WTC11 (cell line): ENCODE results near the gene C1orf146. TPM values are rescaled to one million over a fixed set of nuclear protein-coding genes. Genes with fewer than 3 reads are reported as not detected.

Experiments used
- ATAC-seq: fragments of 200-7000 bp; cut with Tn5 transposase; 2 replicates; pipeline ENCODE4 v1.10.0; 2021; ENCODE audit warnings: mild to moderate bottlenecking, moderate library complexity
- CTCF ChIA-PET: fragments of 300-600 bp; sonication (Branson Sonifier 250); formaldehyde crosslinking; loops from one replicate; lab custom pipeline; 2021; ENCODE audit warnings: antibody characterized with exemption; lab: Charles Lee
- POLR2A ChIA-PET: fragments of 350-600 bp; sonication (Branson Sonifier 250); formaldehyde crosslinking; loops from one replicate; lab custom pipeline; 2021; ENCODE audit warnings: antibody characterized with exemption; lab: Charles Lee
- DNase-seq: peaks from one replicate; pipeline ENCODE4 v3.0.0; 2021; ENCODE audit warnings: low spot score
- H3K27ac Mint-ChIP-seq: 2 replicates; pipeline ENCODE4 v1.8.0; 2021; ENCODE audit warnings: mixed read lengths
- H3K27me3 Mint-ChIP-seq: 2 replicates; pipeline ENCODE4 v1.8.0; 2021; ENCODE audit warnings: low read depth, mild to moderate bottlenecking, moderate library complexity, mixed read lengths
- H3K36me3 Mint-ChIP-seq: 2 replicates; pipeline ENCODE4 v1.8.0; 2021; ENCODE audit warnings: mixed read lengths
- H3K4me1 Mint-ChIP-seq: 2 replicates; pipeline ENCODE4 v1.8.0; 2022; ENCODE audit warnings: mixed read lengths
- H3K4me3 Mint-ChIP-seq: 2 replicates; pipeline ENCODE4 v1.8.0; 2021; ENCODE audit warnings: mild to moderate bottlenecking, moderate library complexity, mixed read lengths
- H3K9me3 Mint-ChIP-seq: 2 replicates; pipeline ENCODE4 v1.8.0; 2021; ENCODE audit warnings: mixed read lengths
- ARID4B ChIP-seq: sonication (generic); formaldehyde crosslinking; IDR thresholded peaks from 2 replicates; pipeline ENCODE4 v1.8.0; 2023; ENCODE audit warnings: missing genetic modification reagents, mild to moderate bottlenecking, borderline replicate concordance
- ATF2 ChIP-seq: sonication (generic); formaldehyde crosslinking; IDR thresholded peaks from 2 replicates; pipeline ENCODE4 v1.8.1; 2022; ENCODE audit warnings: low read depth, missing genetic modification reagents, borderline replicate concordance
- CREB1 ChIP-seq: sonication (generic); formaldehyde crosslinking; IDR thresholded peaks from 2 replicates; pipeline ENCODE4 v1.8.0; 2023; ENCODE audit warnings: mild to moderate bottlenecking, missing genetic modification reagents
- E2F4 ChIP-seq: sonication (generic); formaldehyde crosslinking; IDR thresholded peaks from 2 replicates; pipeline ENCODE4 v1.8.1; 2022; ENCODE audit warnings: low read depth, mild to moderate bottlenecking, moderate library complexity, missing genetic modification reagents, borderline replicate concordance
- EMX1 ChIP-seq: fragments of 250-450 bp; sonication (Bioruptor Pico); IDR thresholded peaks from 2 replicates; pipeline ENCODE4 v1.8.0; 2021; ENCODE audit warnings: mild to moderate bottlenecking
- FOXP1 ChIP-seq: sonication (generic); formaldehyde crosslinking; IDR thresholded peaks from 2 replicates; pipeline ENCODE4 v1.8.0; 2022; ENCODE audit warnings: missing genetic modification reagents, mild to moderate bottlenecking, moderate library complexity, borderline replicate concordance
- JAZF1 ChIP-seq: fragments of 250-450 bp; sonication (Bioruptor Pico); IDR thresholded peaks from 2 replicates; pipeline ENCODE4 v1.9.0; 2021; ENCODE audit warnings: moderate library complexity, mild to moderate bottlenecking, inconsistent platforms
- MXD4 ChIP-seq: fragments of 250-450 bp; sonication (Bioruptor Pico); IDR thresholded peaks from 2 replicates; pipeline ENCODE4 v1.8.0; 2021; ENCODE audit warnings: mild to moderate bottlenecking, moderate library complexity, borderline replicate concordance
- NFATC4 ChIP-seq: fragments of 250-450 bp; sonication (Bioruptor Pico); IDR thresholded peaks from 2 replicates; pipeline ENCODE4 v1.9.0; 2021; ENCODE audit warnings: mild to moderate bottlenecking
- NFYB ChIP-seq: sonication (generic); formaldehyde crosslinking; conservative IDR thresholded peaks from 2 replicates; pipeline ENCODE4 v1.8.0; 2022; ENCODE audit warnings: low read depth, missing genetic modification reagents
- NR2C2 ChIP-seq: sonication (generic); formaldehyde crosslinking; IDR thresholded peaks from 2 replicates; pipeline ENCODE4 v1.8.0; 2022; ENCODE audit warnings: mild to moderate bottlenecking, missing genetic modification reagents
- TCF7 ChIP-seq: sonication (generic); formaldehyde crosslinking; IDR thresholded peaks from 2 replicates; pipeline ENCODE4 v1.8.0; 2022; ENCODE audit warnings: mild to moderate bottlenecking, low read depth, missing genetic modification reagents, moderate library complexity
- USF1 ChIP-seq: sonication (generic); formaldehyde crosslinking; IDR thresholded peaks from 2 replicates; pipeline ENCODE4 v1.8.0; 2022; ENCODE audit warnings: mild to moderate bottlenecking, missing genetic modification reagents
- USF2 ChIP-seq: sonication (generic); formaldehyde crosslinking; IDR thresholded peaks from 2 replicates; pipeline ENCODE4 v1.8.1; 2023; ENCODE audit warnings: mild to moderate bottlenecking, missing genetic modification reagents, moderate library complexity
- ZBTB43 ChIP-seq: sonication (generic); formaldehyde crosslinking; IDR thresholded peaks from 2 replicates; pipeline ENCODE4 v1.8.1; 2023; ENCODE audit warnings: mild to moderate bottlenecking, missing genetic modification reagents
- ZNF232 ChIP-seq: sonication (generic); formaldehyde crosslinking; IDR thresholded peaks from 2 replicates; pipeline ENCODE4 v1.8.0; 2022; ENCODE audit warnings: mild to moderate bottlenecking, missing genetic modification reagents
- ZNF512 ChIP-seq: sonication (generic); formaldehyde crosslinking; IDR thresholded peaks from 2 replicates; pipeline ENCODE4 v1.8.1; 2022; ENCODE audit warnings: missing genetic modification reagents, borderline replicate concordance
- total RNA-seq: library from RNA; stranded (reverse); gene quantifications from 3 replicates; pipeline ENCODE4 v1.2.3, GENCODE V29; 2021

C1orf146 gene
- total RNA-seq, 1 experiment from 2014 or later: not detected

GRCh38 chr1:92203105-92203504 is 14.6 kb upstream of the C1orf146 start (continued):
- no peak for TF ChIP-seq JAZF1
- no peak for TF ChIP-seq TCF7
- no peak for TF ChIP-seq USF2
- no peak for TF ChIP-seq ZNF512
- TF ChIP-seq ZBTB43 (CRISPR knock-in tag): no peak
- no peak for TF ChIP-seq NFATC4
- TF ChIP-seq FOXP1 (CRISPR knock-in tag): no peak
- no peak for TF ChIP-seq MXD4 (CRISPR knock-in tag)

- Mint-ChIP-seq H3K27ac (no peak overlapping the region), H3K27me3 (no peaks in the 10 kb centered on the region; the same call in 1 of the 2 replicates), H3K4me1 (peaks cover 2% of the 10 kb centered on the region), H3K36me3 (no peaks in the 10 kb centered on the region), H3K9me3 (peaks cover 9% of the 10 kb centered on the region; the same call in 1 of the 2 replicates), H3K4me3 (no peak overlapping the region)
- ChIA-PET CTCF (interaction anchor here (1.2 kb wide), 1 partner anchor 80 kb away, joined by 4 read pairs; no protein-coding TSS in a partner anchor), POLR2A (no interaction called here)
- TF ChIP-seq ATF2 (no peak), CREB1 (CRISPR knock-in tag) (no peak), NR2C2 (CRISPR knock-in tag) (no peak), E2F4 (CRISPR knock-in tag) (no peak), EMX1 (CRISPR knock-in tag) (no peak), NFYB (CRISPR knock-in tag) (no peak), ARID4B (CRISPR knock-in tag) (no peak), FOXP1 (CRISPR knock-in tag) (no peak), ZNF232 (no peak), USF1 (CRISPR knock-in tag) (no peak)
- DNase-seq: no peak
- ATAC-seq: no peak; the same call in 1 of the 2 replicates
These were observed 7.0 kb upstream of the C1orf146 start for GRCh38 chr1:92210701-92211100.
